HT1080 (cell line): ENCODE data around the gene CACNA1C. TPM values are rescaled to one million over a fixed set of nuclear protein-coding genes. Genes with fewer than 3 reads are reported as not detected.
"Not testable (repeated sequence)": the region's sequence is repeated elsewhere in the genome, so short reads cannot be mapped to it uniquely, and the experiment has no call there.

ENCODE experiments used
- DNase-seq: peaks from one replicate; pipeline ENCODE4 v3.0.0-alpha.2; 2015; ENCODE audit warnings: low read depth
- total RNA-seq: library from RNA; depleted of rRNA; stranded (reverse); fragments of >200 nt; shearing (Covaris generic); gene quantifications from 2 replicates; pipeline ENCODE4 v1.2.3, GENCODE V29; 2014

Gene CACNA1C
- total RNA-seq, 1 experiment from 2014 or later, result not detected

DNA sequence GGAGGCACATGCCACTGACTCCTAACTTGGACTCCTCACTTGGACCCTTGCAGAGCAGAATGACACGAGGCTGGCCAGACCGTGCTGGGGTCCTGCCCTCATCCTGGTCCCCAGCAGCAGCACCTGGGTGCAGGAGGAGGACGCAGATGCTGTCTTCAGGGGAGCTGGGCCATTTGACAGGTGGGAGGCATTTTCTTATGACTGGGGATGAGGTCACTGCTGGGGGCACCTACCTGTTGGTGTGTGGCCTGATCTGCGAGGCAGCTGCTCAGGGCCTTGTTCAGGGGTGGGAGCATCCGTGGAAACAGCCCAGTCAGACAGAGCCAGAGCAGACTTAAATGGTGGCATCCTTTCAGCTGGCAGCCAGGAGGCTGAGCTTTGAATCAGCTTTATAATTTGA lies 57.3 kb downstream of the CACNA1C start:
- no peak for DNase-seq

DNA sequence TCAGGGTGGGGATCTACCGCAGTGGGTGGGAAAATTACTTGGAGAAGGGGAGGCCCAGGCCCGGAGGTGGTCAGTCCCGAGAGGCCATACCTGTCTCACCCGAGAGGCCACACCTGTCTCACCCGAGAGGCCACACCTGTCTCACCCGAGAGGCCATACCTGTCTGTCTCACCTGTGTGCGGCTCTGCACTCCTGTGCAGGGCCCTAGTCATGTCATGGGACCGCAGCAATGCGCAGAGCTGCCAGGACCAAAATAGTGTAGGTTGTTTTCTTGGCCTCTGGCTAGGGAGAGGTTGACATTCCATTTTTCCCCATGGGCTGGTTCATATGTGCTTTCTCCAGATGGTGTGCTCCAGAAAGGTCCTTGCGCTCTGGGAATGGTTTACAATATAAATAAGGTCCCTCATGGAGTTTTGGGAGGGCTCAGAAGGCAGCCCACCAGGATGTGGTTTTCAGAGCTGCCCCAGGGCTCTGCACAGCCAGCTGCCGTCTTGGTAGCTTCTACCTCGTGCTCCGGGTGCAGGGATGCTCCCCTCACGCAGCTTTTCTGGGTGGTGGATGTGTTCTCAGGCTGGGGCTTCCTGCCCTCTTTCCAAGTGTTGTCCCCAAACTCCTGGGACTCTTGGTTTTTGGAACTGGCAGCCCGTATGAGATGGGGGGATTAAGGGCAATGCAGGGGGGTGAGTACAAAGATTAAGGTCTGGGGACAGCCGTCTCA lies 58.2 kb downstream of the CACNA1C start:
- no peak for DNase-seq

DNA sequence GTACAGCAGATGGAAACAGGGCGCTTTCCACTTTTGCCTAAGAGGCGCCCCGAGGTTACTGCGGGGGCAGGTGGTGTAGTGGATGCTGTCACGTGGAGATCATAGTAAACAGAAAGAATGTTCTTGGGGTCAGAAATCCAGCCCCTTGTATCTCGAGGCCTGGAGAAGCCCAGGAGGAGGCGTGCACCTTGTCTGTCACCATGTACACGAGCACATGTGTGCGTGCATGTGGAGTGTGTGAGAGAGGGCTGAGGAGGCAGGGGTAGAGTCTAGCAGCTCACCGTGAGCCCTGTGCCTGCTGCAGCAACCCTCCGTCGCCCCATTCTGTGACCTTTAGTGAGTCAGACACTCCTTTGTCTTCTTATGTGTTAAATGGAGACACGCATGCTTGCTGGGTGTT lies 59.0 kb downstream of the CACNA1C start:
- no peak for DNase-seq

DNA sequence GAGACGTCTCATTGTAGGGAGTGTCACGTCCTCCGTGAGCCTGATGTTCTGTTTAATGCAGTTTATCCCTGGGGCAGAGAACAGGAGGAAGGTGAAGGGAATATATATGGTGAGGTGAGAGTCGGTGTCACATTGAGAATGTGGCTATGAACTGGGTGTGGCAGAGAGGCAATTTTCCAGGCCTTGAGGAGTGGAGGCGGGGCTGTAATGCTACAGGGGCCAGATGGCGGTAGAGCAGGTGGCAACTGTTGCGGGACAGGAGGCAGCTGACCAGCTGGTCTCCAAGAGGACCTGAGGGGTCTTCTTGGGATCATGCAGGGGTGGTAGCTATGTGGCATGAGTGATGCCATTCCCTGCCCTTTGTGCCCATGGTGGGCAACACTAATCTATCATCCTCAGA lies 59.6 kb downstream of the CACNA1C start:
- no peak for DNase-seq

DNA sequence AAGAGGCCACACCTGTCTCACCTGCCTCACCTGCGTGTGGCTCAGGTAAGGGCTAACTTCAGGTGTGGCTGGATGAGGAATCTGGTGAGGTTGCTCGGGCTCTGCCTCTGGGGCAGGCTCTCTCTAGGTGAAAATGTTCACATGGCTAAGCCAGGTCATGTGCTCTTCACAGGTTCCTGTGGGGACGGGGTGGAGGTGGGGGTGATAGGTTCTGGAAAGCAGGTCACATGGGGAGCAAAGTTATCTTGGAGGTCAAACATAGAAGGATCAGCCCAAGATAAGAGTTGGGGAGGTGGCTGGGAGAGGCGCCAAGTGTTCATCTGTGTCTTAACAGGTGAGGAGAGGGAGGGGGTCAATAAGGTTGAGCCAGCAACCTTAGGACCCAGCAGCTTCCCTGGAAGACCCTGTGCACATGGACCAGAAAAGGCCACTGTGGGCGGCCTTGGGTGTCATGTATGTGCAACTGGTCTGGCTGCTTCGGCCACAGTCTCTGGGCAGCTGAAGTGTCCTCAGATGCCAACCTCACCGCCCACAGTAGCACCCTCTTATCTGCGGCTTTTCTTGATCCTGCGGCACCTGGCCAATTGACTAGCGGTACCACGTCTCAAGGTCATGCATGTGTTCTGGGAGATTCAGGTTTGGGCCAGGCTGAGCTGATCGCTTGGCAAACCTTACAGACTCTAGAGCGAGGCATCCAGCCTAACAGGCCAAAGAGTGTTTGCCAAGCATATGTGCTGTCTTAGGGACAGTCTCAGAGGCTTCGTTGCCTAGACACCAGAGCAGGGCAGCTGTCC lies 60.5 kb downstream of the CACNA1C start:
- no peak for DNase-seq

DNA sequence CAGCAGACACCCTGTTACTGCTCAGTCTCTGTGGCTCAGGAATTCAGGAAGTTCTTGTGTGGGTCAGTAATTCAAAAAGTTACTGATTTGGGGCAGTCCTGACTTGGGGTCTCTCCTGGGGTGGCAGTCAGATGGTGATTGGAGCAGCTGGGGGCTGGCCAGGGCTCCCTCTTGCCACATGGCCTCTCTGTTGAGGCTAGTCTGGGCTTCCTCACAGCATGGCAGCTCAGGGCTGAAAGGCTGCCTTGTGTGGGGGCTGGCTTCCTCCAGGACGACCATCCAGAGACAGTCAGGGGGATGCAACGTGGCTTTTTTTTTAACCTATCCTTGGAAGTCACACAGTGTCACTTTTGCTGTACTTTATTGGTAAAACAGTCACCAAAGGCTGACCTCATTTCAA lies 61.3 kb downstream of the CACNA1C start:
- no peak for DNase-seq

DNA sequence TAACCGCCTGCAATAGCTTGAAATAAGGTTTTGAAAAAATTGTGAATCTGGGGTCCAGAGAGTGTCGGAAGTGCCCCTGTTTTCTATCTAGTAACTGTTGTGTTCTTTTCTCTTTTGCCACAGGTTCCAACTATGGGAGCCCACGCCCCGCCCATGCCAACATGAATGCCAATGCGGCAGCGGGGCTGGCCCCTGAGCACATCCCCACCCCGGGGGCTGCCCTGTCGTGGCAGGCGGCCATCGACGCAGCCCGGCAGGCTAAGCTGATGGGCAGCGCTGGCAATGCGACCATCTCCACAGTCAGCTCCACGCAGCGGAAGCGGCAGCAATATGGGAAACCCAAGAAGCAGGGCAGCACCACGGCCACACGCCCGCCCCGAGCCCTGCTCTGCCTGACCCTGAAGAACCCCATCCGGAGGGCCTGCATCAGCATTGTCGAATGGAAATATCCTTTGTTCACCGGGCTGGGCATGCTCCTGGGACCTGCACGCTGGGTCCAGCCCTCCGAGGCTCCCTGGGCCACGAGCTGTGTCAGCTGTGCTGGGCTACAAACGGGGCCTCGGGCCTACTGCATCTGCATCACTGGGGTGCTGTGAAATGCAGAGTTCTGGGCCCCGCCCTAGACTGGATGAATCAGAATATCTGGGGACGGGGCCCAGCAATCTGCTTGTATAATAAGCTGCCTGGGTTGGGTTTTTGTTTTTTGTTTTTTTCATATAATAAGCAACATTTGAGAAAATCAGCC lies 62.5 kb downstream of the CACNA1C start:
- DNase-seq, result no peak

DNA sequence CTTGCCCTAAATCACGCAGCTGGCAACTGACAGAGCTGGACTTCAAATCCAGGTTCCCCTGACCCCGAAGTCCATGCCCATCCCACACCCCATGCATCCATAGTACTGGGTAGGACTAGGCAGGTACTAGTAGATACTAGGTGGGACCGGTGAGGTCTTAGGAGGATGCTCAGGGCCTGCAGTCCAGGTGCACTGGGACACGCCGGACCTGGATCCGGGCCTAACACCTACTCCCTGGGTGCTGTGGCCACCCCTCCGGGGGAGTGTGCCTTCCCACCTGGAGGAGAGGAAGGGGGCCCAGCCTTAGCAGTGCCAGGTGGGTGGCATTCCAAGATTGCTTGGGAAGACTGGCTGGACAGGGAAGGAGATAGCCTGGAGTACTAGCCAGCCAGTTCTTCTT lies 64.8 kb downstream of the CACNA1C start:
- no peak for DNase-seq

DNA sequence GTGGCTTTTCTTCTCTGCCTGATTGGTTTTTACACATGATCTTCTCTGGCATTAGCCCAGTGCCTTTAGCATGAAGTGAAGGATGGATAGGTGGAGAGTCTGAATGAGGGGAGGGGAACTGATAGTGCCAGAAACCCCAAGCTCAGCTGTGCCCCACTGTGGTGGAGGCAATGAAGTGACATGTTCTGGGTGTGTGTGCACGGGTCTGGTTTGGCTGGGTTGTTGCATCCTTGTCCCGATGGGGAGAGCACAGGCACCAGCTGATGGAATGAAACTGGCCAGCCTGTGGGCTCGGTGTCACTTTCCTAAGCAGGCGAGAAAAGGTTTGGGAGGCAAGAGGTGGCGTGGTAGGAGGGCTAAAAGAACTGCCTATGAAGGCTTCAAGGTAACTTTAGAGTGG lies 65.3 kb downstream of the CACNA1C start:
- no peak for DNase-seq

DNA sequence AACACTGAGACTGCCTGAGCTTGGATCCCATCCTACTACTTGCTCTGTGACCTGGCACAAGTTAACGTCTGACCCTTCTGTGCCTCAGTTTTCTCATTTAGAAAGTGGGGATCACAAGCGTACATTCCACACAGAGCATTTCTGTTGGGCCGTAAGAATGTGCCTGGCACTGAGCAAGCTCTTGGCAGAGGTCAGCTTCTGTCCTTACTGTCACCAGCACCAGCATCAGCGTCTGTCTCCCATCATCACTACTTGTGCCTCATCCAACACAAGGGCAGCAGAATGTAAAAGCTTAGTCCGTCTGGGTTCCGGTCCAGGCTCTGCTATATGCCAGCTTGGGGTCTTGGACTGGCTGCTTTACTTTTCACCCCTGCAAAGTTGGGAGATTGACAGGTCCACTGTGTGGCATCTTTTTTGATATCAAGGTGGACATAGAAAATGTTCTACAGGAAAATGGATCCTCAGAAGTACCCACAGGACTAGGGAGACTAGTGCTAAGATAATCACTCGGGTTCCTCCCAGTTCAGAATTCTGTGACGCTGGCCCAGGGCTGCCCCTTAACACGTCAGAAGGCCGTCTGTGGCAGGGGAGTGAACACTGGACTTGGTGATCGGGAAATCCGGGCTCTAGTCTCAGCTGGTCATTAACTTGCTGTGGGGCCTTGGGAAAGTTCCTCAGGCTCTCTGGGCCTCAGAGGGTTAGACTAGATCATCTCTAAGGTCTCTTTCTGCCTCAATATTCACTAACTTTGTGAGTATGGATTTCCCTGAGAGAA lies 65.9 kb downstream of the CACNA1C start:
- DNase-seq, result no peak

DNA sequence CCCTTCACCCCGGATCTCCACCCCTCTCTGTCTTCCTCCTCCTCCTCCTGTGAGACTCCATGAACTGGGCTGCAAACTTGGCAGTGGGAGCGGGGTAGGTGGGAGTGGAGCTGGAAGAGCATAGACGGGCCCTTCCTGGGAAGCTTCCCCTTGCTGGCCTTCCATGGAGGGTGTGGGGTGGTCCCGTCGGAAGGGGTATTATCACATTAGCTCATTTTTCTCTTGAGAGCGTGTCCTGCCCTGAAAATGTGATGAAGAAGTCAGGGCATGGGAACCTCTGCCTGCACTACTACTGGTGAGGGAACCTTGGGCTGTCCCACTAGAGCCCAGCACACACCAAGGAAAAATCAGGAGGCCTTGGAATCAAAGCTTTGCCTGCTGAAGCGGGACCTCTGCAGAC lies 66.5 kb downstream of the CACNA1C start:
- DNase-seq, result no peak

DNA sequence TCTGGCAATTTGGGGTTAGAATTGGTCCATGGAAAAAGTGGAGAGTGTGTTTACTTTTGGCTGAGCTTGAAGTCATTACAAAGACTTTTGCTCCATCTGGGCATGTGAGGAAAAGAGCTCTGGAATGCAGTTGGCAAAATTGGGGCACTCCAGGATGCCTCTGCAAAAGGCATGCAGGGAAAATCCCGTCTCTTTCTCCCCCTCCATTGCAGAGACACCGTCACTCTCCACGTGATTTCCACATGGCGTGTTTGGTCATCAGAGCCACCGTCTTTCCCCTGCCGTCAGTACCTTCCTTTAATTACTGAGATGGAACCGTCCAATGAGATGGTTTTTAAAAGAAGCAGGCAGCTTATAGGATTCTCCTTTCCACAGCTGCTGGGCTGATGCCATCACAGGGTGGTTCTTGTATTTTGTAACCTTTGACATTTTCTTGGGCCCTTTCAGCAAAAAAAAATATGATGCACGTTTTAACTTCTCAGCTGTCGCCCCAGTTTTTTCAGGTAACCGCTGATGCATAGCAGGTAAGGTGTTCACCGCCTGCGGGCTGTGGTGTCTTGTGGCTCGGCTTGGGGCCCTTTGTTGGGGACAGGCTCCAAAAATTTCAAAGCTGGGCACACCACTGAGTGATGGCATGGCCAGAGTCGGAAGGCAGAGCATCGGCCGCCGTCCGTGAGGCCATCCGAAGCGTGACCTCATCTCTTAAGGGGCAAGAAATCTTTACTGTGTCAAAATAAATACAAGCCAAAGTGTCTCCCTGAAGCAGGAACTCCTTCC lies 68.4 kb downstream of the CACNA1C start:
- DNase-seq, result no peak

DNA sequence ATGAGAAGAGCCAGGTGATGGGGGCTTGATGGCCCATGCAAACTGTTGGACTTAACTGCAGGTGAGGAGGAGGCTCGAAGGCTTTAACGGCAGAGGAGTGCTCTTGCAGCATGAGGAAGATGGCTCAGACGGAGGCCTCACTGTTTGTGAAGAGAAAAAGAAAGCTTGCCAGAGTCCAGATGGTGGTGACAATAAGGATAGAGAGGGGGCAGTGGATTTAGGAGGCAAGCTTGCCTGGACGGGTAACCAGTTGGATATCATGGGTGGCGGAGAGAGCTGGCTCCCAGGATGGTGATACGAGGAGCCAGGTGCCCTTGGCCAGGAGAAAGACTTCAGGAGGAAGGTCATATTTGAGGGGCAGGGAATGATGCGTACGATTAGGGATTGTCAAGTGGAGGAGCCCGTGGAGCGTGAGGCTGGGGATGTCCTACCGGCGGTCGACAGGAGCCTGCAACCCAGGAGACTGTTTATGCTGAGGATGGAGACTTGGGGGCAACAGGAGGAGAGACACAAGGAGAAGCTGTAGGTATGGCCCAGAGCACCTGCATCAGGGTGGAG lies 71.8 kb downstream of the CACNA1C start:
- DNase-seq, result no peak

DNA sequence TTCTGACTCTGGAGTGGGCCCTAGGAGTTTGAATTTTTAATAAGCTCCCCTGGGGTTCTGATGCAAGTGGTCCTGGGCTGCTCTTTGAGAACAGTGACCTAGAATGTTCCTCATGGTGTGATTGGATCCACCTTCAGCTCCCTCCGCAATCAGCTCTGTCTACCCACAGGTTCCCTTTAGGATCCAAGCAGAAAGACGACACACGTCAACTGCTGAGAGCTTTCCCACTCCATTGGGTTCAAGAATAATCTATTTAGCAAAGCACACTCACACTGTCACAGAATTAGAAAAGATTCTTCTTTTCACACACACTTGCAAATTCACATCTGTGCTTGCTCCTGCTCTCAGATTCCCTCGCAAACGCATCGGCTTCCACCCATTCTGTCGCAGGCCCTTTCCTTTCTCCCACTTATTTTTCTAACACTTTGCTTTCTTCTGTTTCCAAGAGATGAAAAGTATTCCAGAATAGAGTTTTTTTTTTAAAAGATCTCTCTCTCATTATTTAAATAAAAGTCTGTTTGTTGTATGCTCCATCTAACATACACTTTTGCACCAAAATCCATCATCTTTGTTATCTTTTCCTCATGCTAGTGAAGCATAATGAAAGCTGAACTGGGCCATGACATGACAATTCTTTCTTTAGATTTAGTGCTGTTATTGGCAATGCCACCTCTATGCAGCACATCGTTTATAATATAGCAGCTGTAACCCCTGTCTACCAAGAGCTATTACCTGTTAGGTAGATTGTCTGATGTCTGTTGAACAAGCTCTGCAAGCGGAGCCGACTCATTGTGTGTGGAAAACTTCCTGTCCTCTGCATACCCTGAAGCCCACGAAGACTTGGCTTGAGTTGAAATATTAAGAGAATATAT lies 73.1 kb downstream of the CACNA1C start:
- no peak for DNase-seq

DNA sequence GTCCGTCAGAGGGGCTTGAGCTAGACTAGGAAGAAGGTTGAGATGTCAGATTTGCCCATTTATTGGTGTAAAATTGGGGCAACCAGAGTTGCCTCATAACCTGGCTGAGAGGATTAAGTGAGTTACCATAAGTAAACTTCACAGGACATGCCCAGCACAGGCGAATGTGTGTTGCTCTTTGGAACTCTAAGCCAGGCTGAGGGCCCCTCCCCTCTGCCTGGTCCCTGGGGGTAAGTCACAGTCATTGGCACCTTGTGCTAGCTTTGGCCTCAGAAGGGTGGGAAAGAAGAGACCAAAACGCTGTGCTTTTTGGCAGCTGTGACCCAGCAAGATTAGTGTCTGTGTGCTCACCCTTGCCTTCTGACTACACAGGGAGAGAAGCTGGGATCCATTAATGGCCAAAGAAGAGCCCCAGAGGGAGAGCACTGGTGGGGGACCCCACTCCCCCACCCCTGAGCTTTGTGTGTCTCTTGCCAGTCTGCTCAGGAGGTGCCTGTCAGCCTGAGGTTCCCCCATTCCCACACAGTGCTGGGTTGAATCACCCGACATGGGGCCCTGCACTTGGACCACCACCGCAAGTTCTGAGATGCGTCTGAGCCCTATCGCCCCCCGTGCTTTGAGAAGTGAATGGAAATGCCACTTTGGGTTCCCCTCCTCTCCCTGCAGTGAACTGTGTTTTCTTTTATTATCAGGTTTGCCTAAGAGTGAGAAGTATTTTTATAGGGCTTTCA lies 74.1 kb downstream of the CACNA1C start:
- DNase-seq, result no peak

DNA sequence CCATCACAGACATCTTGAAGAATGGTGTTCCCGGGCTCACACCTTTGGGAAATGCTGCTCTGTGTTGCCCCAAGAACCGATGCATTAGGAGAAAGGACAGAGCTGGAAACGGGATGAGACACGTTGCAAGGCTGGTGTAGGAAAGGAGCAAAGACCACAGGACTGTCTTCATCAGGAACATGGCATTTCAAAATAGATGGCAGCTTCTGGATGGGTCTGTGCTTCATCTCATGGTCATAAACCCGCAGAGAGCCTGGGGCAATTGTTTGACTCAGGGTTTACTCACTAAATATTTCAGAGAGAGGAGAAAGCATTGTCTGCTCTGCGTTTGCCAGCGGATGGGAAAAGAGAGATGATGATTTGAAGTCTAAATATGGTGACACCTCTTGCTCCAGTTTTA lies 76.3 kb downstream of the CACNA1C start:
- peak; percentile 55 for DNase-seq

DNA sequence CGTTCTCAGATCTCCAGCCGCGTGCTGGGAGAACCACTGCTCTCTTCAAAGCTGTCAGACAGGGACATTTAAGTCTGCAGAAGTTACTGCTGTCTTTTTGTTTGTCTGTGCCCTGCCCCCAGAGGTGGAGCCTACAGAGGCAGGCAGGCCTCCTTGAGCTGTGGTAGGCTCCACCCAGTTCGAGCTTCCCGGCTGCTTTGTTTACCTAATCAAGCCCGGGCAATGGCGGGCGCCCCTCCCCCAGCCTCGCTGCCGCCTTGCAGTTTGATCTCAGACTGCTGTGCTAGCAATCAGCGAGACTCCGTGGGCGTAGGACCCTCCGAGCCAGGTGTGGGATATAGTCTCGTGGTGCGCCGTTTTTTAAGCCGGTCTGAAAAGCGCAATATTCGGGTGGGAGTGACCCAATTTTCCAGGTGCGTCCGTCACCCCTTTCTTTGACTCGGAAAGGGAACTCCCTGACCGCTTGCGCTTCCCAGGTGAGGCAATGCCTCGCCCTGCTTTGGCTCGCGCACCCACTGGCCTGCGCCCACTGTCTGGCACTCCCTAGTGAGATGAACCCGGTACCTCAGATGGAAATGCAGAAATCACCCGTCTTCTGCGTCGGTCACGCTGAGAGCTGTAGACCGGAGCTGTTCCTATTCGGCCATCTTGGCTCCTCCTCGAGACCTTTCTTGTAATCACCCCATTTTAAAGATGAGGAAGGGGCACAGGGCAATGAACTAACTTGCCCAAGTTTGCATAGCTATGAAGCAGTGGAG lies 83.1 kb downstream of the CACNA1C start:
- not testable (repeated sequence) for DNase-seq

DNA sequence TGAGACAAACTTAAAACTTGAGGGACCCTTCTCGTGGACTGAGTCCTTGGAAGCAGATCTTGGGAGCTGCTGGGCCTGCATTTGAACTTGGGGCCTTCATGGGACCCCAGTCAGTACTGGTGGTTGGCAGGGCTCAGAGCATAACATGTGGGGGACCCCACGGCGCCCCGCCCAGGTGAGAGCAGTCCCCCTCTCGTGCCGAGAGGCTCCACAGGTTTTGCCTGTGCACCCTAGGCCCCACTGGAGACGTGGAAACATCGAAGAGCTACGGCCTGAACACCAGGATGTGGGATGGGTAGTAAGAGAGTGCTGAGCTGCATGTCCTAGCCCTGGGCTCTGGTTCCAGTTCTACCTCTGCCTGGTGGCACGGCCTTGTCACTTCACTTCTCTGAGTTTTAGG lies 84.1 kb downstream of the CACNA1C start:
- no peak for DNase-seq
